Stimulated activated CD4-positive, alpha-beta T cell treated with anti-CD3 and anti-CD28 coated beads, Interleukin-15, amount 100 ng/mL, for 48 hours (primary cell): ENCODE results near the gene PPP1R9B.
A peak's percentile ranks its signal among the peaks of the same experiment; 100 is the strongest.

Source experiments
- DNase-seq, 2 donors: peaks; one replicate each; pipeline ENCODE4 v3.0.0-alpha.2; 2020; ENCODE audit warnings: low read depth in 2 of 2

The PPP1R9B gene

GRCh38 chr17:50150354-50151040 is at the start of gene PPP1R9B:
PPP1R9B (minus strand) TSS chr17:50150677; CDS start chr17:50150513, 164 bp downstream.
- DNase-seq = no peak

GRCh38 chr17:50199803-50200456 is 49.5 kb upstream of the PPP1R9B start:
- DNase-seq = peak; percentile 47 to 60

GRCh38 chr17:50199211-50199802 is 48.8 kb upstream of the PPP1R9B start:
- no peak for DNase-seq

GRCh38 chr17:50198026-50198669 is 47.7 kb upstream of the PPP1R9B start:
- DNase-seq = peak in 1 of 2 donors; percentile 56

- no peak for DNase-seq
These were observed 46.3 kb upstream of the PPP1R9B start for GRCh38 chr17:50196826-50197225.

GRCh38 chr17:50196036-50196435 is 45.6 kb upstream of the PPP1R9B start:
- no peak for DNase-seq

- no peak for DNase-seq
These were observed 44.7 kb upstream of the PPP1R9B start for GRCh38 chr17:50194934-50195865.

- no peak for DNase-seq
These were observed 43.9 kb upstream of the PPP1R9B start for GRCh38 chr17:50194140-50194933.

- DNase-seq = no peak
These were observed 42.3 kb upstream of the PPP1R9B start for GRCh38 chr17:50192618-50193291.

- DNase-seq = no peak
These were observed 41.7 kb upstream of the PPP1R9B start for GRCh38 chr17:50192144-50192617.

- DNase-seq = no peak
These were observed 41.1 kb upstream of the PPP1R9B start for GRCh38 chr17:50191359-50192143.

GRCh38 chr17:50190603-50191358 is 40.3 kb upstream of the PPP1R9B start:
- no peak for DNase-seq

- DNase-seq = no peak
These were observed 39.8 kb upstream of the PPP1R9B start for GRCh38 chr17:50190293-50190602.

GRCh38 chr17:50189550-50190292 is 39.2 kb upstream of the PPP1R9B start:
- no peak for DNase-seq

GRCh38 chr17:50188921-50189549 is 38.6 kb upstream of the PPP1R9B start:
- no peak for DNase-seq

- no peak for DNase-seq
These were observed 38.0 kb upstream of the PPP1R9B start for GRCh38 chr17:50188531-50188920.
